Measurements from ENCODE around the gene PLA2G2E.
"Not testable (repeated sequence)": the region's sequence is repeated elsewhere in the genome, so short reads cannot be mapped to it uniquely, and the experiment has no call there.

The PLA2G2E gene

DNA sequence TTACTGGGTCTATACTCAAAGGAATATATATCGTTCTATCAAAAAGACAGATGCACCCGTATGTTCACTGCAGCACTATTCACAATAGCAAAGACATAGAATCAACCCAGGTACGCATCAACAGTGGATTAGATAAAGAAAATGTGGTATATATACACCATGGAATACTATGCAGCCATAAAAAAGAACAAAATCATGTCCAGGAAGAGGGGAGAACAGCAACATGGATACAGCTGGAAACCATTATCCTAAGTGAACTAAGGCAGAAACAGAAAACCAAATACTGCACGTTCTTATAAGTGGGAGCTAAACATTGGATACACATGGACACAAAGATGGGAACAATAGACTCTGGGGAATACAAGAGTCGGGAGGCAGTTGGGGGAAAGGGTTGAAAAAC lies 42.6 kb downstream of the PLA2G2E start:
- DNase-seq: not testable (repeated sequence)

DNA sequence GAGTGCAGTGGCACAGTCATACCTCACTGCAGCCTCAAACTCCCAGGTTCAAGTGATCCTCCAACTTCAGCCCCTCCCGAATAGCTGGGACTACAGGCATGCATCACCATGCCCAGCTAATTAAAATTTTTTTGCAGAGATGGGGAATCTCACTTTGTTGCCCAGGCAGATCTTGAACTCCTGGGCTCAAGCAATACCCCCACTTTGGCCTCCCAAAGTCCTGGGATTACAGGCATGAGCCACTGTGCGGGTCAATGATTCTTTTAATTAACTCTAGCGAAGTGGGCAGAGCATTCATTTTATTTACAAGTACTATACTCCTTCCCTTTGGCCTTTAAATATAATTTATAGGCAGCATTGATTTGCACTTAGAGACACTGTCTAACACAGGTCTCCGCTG lies 43.8 kb downstream of the PLA2G2E start:
- no peak for DNase-seq

DNA sequence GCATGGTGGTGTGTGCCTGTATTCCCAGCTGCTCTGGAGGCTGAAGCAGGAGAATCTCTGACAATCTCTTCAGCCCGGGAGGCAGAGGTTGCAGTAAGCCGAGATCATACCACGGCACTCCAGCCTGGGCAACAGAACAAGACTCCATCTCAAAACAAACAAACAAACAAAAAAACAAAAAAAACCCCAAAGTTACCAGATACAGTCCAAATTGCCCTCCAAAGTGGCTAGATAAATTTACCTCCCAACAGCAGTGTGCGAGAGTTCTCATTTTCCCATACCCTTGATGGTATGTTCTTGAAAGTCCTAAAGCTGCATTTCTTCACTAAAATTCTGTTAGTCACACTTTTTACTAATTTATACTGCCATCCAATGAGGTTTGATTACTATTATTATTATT lies 44.2 kb downstream of the PLA2G2E start:
- no peak for DNase-seq

DNA sequence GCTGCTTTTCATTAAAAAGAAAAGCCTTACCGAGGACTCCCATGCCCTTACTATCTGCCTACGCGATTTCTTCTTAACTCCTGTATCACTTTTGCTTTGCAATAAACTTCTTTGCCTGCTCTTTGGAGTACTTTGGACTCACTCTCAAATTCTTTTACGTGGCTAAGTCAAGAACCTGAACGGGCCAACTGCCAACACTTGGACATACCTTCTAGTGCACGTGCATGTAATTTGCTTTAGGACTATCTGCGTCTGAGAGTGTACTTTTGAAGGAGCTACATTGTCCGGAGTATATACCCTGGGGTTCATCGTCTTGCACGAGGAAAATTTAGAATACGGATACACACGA lies 44.8 kb downstream of the PLA2G2E start:
- DNase-seq: no peak

DNA sequence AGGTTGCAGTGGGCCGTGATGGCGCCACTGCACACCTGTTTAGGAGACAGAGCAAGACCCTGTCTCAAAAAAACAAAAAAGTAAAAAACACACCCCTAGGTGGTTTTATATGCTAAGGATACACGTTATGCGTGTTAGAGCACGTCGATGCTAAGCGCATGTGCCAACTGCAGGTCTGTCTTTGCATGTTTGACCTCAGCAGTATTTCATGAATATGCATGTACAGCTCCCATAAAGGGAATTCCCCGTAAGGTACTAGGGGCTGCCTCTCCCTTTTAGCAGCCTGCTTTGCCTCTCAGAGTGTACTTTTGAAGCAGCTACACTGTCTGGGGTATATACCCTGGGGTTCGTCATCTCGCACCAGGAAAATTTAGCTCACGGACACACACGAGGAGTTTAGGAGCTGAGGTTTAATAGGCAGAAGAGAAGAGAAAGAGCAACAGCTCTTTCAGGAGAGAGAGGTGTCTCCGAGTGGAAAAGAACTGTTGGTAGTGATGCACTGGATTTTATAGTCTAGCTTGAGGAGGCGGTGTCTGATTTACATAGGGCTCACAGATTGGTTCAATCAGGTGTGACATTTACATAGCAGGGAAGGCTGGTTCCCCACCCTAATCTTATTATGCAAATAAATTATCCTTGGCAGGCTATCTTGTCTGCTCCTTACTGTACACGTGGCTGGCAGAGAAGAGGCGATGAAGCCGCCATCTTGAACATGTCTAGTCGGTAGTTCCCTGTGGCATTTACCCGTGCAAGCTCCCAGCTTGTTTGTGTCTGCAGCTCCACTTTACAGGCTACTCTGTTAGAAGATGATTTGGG lies 45.4 kb downstream of the PLA2G2E start:
- DNase-seq: no peak

DNA sequence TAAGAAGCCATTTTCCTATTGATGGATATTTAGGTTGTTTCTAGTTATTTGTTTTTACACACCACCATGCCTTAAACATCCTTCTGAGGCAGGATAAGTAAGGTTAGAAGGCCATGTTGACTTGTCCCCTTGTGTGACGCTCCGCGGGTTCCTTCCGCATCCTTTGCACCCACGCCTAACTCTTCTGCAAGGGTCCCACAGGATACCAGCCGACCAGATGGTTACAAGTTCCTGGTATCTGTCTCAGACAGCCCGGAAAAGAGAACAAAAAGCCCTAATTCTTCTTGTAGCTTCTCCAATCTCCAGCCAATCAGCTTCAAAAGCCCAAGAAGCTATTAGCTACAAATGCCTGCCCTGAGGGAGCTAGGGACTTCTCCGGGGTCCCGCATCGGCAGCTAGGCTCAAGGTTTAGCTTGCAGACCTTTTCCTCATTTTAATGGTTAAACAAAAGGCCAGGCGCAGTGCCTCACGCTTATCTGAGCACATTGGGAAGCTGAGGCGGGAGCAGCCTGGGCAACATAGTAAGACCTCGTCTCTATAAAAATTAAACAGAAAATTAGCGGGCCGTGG lies 46.2 kb downstream of the PLA2G2E start:
- DNase-seq: no peak

DNA sequence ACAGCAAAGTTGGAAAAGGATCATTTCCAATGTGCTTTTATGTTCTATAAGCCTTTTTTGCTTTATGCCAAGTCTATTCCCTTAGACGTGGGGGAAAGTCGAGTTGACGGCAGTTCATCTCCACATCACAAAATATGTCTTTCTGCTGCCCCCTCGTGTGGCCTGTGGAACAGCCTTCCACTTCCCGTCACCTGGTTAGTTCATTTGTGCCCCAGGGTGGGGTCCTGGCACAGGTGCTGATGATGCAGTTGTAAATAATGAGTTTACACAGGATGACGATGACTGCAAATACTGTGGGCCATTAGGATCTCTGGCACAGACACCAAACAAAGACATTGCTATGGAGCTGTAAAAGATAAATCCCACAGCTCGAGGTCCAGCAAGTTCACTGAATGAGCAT lies 51.2 kb downstream of the PLA2G2E start:
- no peak for DNase-seq

All from NCI-H187 (cell line).